HG03469 (cell line): Measurements from ENCODE around the gene SLC7A6OS.
A peak's percentile ranks its signal among the peaks of the same experiment; 100 is the strongest.

Experiments
- ATAC-seq: cut with Tn5 transposase; IDR thresholded peaks from one replicate; pipeline ENCODE4 v1.9.1; 2021; ENCODE audit warnings: mild to moderate bottlenecking, moderate library complexity, moderate number of reproducible peaks; ENCODE audit not compliant: unreplicated experiment

SLC7A6OS gene

DNA sequence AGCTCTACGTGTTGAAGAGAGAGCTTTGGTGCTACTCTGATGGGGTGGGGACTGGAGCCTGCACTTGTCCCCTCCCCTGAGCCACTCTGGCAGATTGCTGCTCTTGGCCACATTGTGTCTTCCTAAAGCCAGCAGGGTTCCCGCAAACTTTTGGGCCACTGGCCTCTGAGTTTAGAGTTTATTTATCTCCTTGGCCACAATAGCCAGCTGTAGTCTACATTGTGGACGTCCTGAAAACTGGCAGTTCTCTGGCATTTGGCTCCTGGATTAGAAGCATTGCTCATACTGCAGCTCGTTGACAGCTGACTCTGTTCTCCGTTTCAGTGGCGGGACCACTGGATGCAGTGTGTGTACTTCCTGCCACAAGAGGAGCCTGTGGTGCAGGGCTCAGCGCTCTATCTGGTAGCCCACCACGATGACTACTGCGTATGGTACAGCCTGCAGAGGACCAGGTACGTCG is 34.6 kb upstream of the SLC7A6OS start:
- ATAC-seq = no peak

GRCh38 chr16:68344252-68344651 is 33.5 kb upstream of the SLC7A6OS start:
- no peak for ATAC-seq

DNA sequence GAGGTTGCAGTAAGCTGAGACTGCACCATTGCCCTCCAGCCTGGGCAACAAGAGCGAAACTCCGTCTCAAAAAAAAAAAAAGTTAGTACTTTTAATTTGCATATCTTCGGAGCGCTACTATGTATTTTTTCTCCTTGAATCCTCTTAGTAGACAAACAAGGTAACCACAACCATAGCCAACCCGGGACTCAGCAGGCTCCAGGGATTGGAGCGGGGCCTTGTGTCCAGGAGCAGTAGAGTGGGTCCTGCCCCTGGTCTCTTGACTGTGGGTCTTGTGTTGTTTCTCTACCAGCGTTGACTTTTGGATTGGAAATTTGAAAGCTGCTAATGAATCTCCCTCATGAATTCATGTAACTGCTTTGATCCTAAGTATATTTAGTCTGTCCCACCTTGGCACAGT is 32.4 kb upstream of the SLC7A6OS start:
- no peak for ATAC-seq

- ATAC-seq = no peak
These were observed 31.9 kb upstream of the SLC7A6OS start for GRCh38 chr16:68342620-68343019.

GRCh38 chr16:68339214-68339613 is 28.5 kb upstream of the SLC7A6OS start:
- no peak for ATAC-seq

- ATAC-seq = no peak
These were observed 27.8 kb upstream of the SLC7A6OS start for GRCh38 chr16:68338326-68339119.

GRCh38 chr16:68335175-68335574 is 24.4 kb upstream of the SLC7A6OS start:
- no peak for ATAC-seq

- ATAC-seq = no peak
These were observed 21.8 kb upstream of the SLC7A6OS start for GRCh38 chr16:68332411-68333121.

GRCh38 chr16:68331879-68332410 is 21.2 kb upstream of the SLC7A6OS start:
- ATAC-seq = no peak

GRCh38 chr16:68328860-68329390 is 18.2 kb upstream of the SLC7A6OS start:
- no peak for ATAC-seq

DNA sequence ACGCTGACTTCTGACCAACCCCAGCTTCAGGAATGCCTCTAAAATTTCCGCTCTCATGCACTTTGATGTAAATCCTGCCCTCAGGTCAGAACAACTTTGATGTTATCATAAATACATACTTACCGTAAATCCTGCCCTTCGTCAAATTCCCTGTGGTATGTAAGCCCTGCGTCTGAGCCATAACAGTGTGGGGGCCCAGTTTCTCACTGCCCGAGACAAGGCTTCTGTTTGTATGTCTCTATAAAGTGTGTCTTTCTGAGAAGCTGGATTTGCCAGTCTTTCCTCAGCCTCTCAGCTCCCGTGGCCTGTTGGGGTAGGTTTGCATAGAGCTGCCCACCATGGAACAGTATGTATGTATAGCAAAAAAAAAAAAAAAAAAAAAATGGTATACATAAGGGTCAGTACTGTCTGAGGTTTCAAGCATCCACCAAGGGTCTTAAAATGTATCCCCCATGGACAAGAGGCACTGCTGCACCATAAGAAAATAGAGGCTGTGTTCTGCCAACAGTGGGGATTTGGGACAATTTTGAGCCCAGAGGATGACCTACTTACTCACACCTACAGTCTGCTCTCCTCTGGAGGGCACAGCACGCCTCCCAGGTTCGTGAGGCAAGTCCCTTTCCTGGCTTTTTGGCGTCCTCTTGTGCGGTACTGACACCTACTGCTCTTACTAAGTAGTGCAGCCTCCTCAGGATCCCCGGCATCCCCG is 17.6 kb upstream of the SLC7A6OS start:
- ATAC-seq = no peak

GRCh38 chr16:68324780-68325357 is 14.1 kb upstream of the SLC7A6OS start:
- no peak for ATAC-seq

DNA sequence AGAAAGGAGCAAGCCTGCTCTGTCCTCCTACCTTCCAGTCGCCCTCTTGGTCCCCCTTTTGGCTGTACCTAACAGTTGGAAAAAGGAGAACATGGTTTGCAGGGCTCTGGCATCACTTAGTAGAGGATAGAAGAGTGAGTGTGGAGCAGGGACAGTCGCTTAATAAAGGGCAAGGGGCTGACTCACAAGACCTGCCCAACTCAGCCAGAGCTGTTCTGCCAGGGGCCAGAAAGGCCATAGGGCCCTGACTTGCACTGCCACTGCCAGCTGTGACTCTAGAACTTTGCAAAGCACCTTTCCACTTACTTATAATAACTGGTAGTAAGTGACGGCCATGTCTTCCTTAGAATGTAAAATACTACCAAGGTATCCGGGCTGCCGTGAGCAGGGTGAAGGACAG is 13.6 kb upstream of the SLC7A6OS start:
- ATAC-seq = no peak

GRCh38 chr16:68319185-68319908 is 8.6 kb upstream of the SLC7A6OS start:
- ATAC-seq = no peak

GRCh38 chr16:68313116-68313515 is 2.4 kb upstream of the SLC7A6OS start:
- no peak for ATAC-seq

DNA sequence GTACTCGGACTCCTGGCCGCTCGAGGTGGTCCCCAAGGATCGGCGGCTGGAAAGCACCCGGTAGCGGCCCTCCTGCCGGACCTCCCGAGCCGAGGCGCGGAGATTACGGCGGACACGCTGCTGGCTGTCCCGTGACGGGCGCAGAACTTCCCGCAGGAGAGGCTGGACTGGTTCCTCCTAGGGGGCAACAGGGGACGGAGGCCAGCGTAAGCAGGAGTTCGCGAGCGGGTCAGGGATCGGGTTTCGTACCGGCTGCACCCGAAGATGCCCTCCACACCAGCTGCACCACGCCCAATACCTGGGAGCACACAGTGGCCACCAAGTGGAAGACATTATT is 341 bp downstream of the SLC7A6OS start:
- peak; percentile 1 for ATAC-seq

DNA sequence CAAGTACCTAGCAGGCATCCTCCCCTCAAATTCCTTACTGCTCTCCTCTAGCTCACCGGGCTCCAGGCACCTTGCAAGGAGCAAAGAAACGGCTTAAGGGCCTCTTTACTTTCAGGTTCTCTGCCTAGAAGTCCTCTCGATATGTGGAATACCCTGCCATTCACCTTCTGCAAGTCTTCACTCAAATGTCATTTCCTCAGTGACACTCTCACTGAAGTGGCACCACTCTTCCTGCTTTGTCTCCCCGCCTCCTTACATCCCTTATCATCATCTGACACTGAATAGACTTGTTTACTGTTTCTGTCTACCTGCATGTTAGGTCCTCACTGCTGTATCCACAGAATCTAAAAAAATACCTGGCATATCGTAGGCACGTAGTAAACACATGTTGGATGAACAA is 947 bp downstream of the SLC7A6OS start:
- no peak for ATAC-seq

DNA sequence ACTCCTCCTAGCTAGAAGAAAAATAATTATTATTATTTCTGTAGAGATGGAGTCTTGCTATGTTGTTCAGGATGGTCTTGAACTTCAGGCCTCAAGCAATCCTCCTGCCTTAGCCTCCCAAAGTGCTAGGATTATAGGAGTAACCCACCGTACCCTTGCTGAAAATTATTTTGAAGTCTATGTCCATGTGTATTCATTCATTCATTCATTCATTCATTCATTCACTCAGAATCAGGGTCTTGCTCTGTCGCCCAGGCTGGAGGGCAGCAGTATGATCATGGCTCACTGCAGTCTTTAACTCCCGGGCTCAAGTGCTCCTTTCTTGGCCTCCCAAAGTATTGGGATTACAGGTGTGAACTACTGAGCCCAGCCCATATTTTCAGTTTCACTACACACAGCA is 4.1 kb downstream of the SLC7A6OS start:
- no peak for ATAC-seq

- no peak for ATAC-seq
These were observed 9.8 kb downstream of the SLC7A6OS start for GRCh38 chr16:68300734-68301459.
